H1 (cell line): ENCODE results near the gene PARP16. TPM values are rescaled to one million over a fixed set of nuclear protein-coding genes. Genes with fewer than 3 reads are reported as not detected.

Experiments
- CHD7 ChIP-seq: fragments of 300-600 bp; sonication (generic); IDR thresholded peaks from 2 replicates; pipeline ENCODE4 v1.7.1; 2012; ENCODE audit warnings: low read length, moderate library complexity, mild to moderate bottlenecking, inconsistent platforms; ENCODE audit not compliant: insufficient replicate concordance
- polyA plus RNA-seq, 7 experiments: library from polyadenylated mRNA; depleted of rRNA in 3 of 7; stranded (reverse) in 5 of 7; unstranded in 2 of 7; fragments of >200 nt in 5 of 7; fragments of 200-250 nt in 2 of 7; gene quantifications; 1 replicate in 5 of 7; 2 replicates in 1 of 7; 4 replicates in 1 of 7; pipeline versions ENCODE4 v1.2.1 to v1.2.3, GENCODE V29; 2011 to 2013; ENCODE audit warnings: missing spikeins in 2 of 7, mixed read lengths in 2 of 7
- total RNA-seq: library from RNA; stranded (reverse); fragmentation: NEBNext Ultra II Directional; extraction: Animal tissue kit (Norgen Biotek cat#: 25700); gene quantifications from 2 replicates; pipeline ENCODE4 v1.2.1, GENCODE V29; 2021

Gene PARP16
- total and polyA plus RNA-seq, 2 of the 8 experiments (the other 6 are each of a cell fraction or from before 2014, with no cell fraction given) = 3.7 to 5.0 TPM

GRCh38 chr15:65290228-65290627 is 3.5 kb upstream of the PARP16 start (continued):
- no peak for TF ChIP-seq CHD7
